GM21737 (cell line): Measurements from ENCODE around the gene SNUPN.

Source experiments
- ATAC-seq: cut with Tn5 transposase; IDR thresholded peaks from one replicate; pipeline ENCODE4 v1.9.1; 2021; ENCODE audit warnings: mild to moderate bottlenecking, moderate library complexity; ENCODE audit not compliant: unreplicated experiment

SNUPN gene

GRCh38 chr15:75625542-75626347, at the start of gene SNUPN:
SNUPN (minus strand) TSS chr15:75625725; CDS start chr15:75621051, 4,674 bp downstream.
- ATAC-seq = peak; percentile 65

- no peak for ATAC-seq
Observed at GRCh38 chr15:75674366-75674765, 48.8 kb upstream of the SNUPN start.

GRCh38 chr15:75673426-75674235, 48.1 kb upstream of the SNUPN start:
- ATAC-seq = no peak

- no peak for ATAC-seq
Observed at GRCh38 chr15:75672646-75673425, 47.3 kb upstream of the SNUPN start.

GRCh38 chr15:75671730-75672602, 46.4 kb upstream of the SNUPN start:
- ATAC-seq = no peak

GRCh38 chr15:75669879-75670212, 44.3 kb upstream of the SNUPN start:
- no peak for ATAC-seq

- no peak for ATAC-seq
Observed at GRCh38 chr15:75669191-75669878, 43.8 kb upstream of the SNUPN start.

- ATAC-seq = no peak
Observed at GRCh38 chr15:75666823-75667501, 41.4 kb upstream of the SNUPN start.

GRCh38 chr15:75663931-75664421, 38.5 kb upstream of the SNUPN start:
- no peak for ATAC-seq

GRCh38 chr15:75662823-75663519, 37.4 kb upstream of the SNUPN start:
- no peak for ATAC-seq

GRCh38 chr15:75661756-75662140, 36.2 kb upstream of the SNUPN start:
- no peak for ATAC-seq

GRCh38 chr15:75661100-75661755, 35.7 kb upstream of the SNUPN start:
- no peak for ATAC-seq

GRCh38 chr15:75659928-75660645, 34.6 kb upstream of the SNUPN start:
- ATAC-seq = no peak

- ATAC-seq = no peak
Observed at GRCh38 chr15:75659141-75659771, 33.7 kb upstream of the SNUPN start.

- ATAC-seq = no peak
Observed at GRCh38 chr15:75656813-75657212, 31.3 kb upstream of the SNUPN start.

- no peak for ATAC-seq
Observed at GRCh38 chr15:75656331-75656730, 30.8 kb upstream of the SNUPN start.

GRCh38 chr15:75655931-75656330, 30.4 kb upstream of the SNUPN start:
- ATAC-seq = no peak
